GM12892 (cell line): ENCODE data around the gene CHD8.
"Not testable (repeated sequence)": the region's sequence is repeated elsewhere in the genome, so short reads cannot be mapped to it uniquely, and the experiment has no call there.

Source experiments
- POLR2A ChIP-seq: IDR thresholded peaks from 2 replicates; pipeline ENCODE4 v1.6.1; 2011; ENCODE audit warnings: low read depth, low read length, control low read depth
- TAF1 ChIP-seq: IDR thresholded peaks from 2 replicates; pipeline ENCODE4 v1.6.1; 2011; ENCODE audit warnings: low read depth, mild to moderate bottlenecking, control low read depth, low read length, borderline replicate concordance

GRCh38 chr14:21442657-21443056 lies 13.3 kb downstream of the CHD8 start:
- TF ChIP-seq POLR2A, TAF1: not testable (repeated sequence)
